Spinal cord (tissue), 10 donors: ENCODE data around the gene BSN. TPM values are rescaled to one million over a fixed set of nuclear protein-coding genes. Genes with fewer than 3 reads are reported as not detected.

ENCODE experiments used
- DNase-seq, 6 donors: peaks; one replicate each; pipeline versions ENCODE4 v3.0.0 to v3.0.0-alpha.2; 2013 to 2015; ENCODE audit warnings: low spot score in 6 of 6, low read depth in 4 of 6
- H3K27ac ChIP-seq: one replicate; pipeline ENCODE4 v1.5.1; 2013; ENCODE audit warnings: low read depth, low read length, control low read depth
- H3K27me3 ChIP-seq: one replicate; pipeline ENCODE4 v1.6.1; 2013; ENCODE audit warnings: low read length; ENCODE audit not compliant: control insufficient read depth, insufficient read depth
- H3K36me3 ChIP-seq: one replicate; pipeline ENCODE4 v1.6.1; 2013; ENCODE audit warnings: low read length; ENCODE audit not compliant: control insufficient read depth, insufficient read depth
- H3K4me1 ChIP-seq: one replicate; pipeline ENCODE4 v1.6.1; 2013; ENCODE audit warnings: low read length; ENCODE audit not compliant: control insufficient read depth, insufficient read depth
- H3K4me3 ChIP-seq: one replicate; pipeline ENCODE4 v1.5.1; 2013; ENCODE audit warnings: low read depth, low read length, control low read depth
- H3K9me3 ChIP-seq: one replicate; pipeline ENCODE4 v1.6.1; 2013; ENCODE audit warnings: low read length; ENCODE audit not compliant: control insufficient read depth, insufficient read depth
- WGBS: methylation state at CpG from one replicate; pipeline ENCODE4 v1.1.5; 2013; ENCODE audit warnings: missing lambda C conversion rate; ENCODE audit not compliant: insufficient coverage; 5-methylcytosine and 5-hydroxymethylcytosine counted together
- polyA plus RNA-seq, 2 donors: library from polyadenylated mRNA; unstranded; fragments of 120-200 nt; gene quantifications; one replicate each; pipeline ENCODE4 v1.2.1, GENCODE V29; 2013; ENCODE audit not compliant: insufficient read length in 2 of 2
- total RNA-seq, 2 donors: library from RNA; depleted of rRNA in 1 of 2; stranded (reverse); fragments of 120-200 nt in 1 of 2; fragments of >200 nt in 1 of 2; gene quantifications; one replicate each; pipeline versions ENCODE4 v1.2.3 to v1.2.4, GENCODE V29; 2013 to 2014
- donor health status: healthy.

The BSN gene
- total and polyA plus RNA-seq, 4 donors: 6.9 to 19.4 (median 16.1) TPM

DNA sequence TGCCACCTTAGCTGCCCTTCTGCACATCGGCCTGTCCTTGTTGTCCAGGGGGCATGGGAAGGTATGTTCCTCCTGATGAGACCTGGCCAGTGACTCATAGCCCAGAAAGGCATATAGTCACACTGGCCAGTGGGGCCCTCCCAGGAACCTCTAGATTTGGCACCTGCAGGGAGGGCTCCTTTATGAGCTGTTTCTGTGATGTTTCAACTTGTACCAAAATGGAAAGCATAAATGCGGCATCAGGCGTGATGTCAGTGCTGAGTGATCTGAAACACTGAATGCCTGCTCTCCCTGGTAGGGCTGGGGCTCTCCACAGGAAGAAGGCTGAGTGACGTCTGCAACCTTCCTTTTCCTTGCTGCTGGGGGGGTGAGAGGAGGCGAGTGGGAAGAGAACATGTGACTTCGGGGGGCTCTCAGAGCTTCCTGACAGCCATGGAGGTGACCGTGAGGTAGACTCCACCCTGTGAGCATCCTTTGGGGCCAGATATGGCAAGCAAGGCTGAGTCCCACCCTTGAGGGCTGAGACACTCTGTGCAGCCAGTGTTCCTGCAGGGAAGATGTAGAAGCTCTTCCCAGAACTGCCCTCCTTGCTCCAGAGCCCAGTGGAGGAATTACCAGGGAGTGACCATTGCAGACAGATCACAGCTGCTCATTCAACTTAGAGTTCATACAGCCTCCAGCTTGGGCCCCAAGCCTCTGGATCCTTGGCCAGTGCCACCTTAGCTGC lies 82.8 kb downstream of the BSN start:
- Histone ChIP-seq H3K4me3 (no peak overlapping the region), H3K27me3 (no peaks in the 10 kb centered on the region), H3K9me3 (no peaks in the 10 kb centered on the region), H3K4me1 (no peaks in the 10 kb centered on the region), H3K36me3 (peaks cover 28% of the 10 kb centered on the region), H3K27ac (no peak overlapping the region)
- WGBS: 87% methylated on average over 5 of the region's 7 CpGs
- DNase-seq: no peak

DNA sequence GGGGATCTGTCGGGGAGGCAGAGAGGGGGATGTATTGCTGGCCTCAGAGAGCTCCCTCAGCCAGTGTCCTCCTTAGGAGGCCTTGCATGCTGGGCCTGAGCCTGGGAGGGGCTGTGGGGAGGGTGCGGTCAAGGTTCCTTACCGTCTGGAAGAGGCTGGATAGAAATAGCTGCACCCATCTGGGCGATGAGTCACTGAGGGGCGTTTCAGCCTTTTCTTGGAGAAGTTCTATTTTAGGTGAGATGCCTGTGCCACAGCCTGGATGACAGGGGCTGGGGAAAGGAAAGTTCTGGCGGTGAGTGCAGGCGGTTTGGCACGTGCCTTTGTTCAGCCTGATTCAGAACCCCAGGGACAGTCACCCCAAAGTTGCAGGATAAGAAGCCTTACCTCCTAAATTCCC lies 84.2 kb downstream of the BSN start:
- WGBS: 66% methylated on average over 5 of the region's 8 CpGs
- H3K27ac ChIP-seq: no peak overlapping the region
- H3K27me3 ChIP-seq: no peaks in the 10 kb centered on the region
- H3K36me3 ChIP-seq: peaks cover 42% of the 10 kb centered on the region
- H3K4me3 ChIP-seq: no peak overlapping the region
- no peaks in the 10 kb centered on the region for H3K4me1 ChIP-seq
- DNase-seq: no peak
- no peaks in the 10 kb centered on the region for H3K9me3 ChIP-seq

DNA sequence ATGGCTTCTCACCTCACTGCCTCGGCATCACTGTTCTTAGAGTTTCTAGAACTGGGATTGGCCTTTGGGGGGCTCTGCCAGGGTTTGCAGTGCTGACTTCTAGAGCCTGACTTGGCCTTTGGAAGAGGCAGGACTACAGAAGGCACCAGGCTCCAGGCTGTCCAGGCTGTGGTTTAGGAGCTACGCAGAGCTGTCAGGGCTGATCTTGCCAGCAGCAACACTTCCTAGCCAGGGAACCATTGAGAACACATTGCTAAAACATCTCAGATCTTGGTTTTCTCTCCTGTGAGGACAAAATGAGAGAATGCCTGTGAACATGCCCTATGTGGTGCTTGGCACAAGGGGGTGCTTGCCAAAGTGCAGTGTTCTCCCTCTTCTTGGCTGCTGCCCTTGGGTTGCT lies 85.3 kb downstream of the BSN start:
- H3K4me3 ChIP-seq: no peak overlapping the region
- DNase-seq: no peak
- H3K27me3 ChIP-seq: no peaks in the 10 kb centered on the region
- H3K4me1 ChIP-seq: no peaks in the 10 kb centered on the region
- WGBS: 89% methylated on average over 2 of the region's 2 CpGs
- H3K36me3 ChIP-seq: peaks cover 54% of the 10 kb centered on the region
- H3K27ac ChIP-seq: no peak overlapping the region
- H3K9me3 ChIP-seq: no peaks in the 10 kb centered on the region

DNA sequence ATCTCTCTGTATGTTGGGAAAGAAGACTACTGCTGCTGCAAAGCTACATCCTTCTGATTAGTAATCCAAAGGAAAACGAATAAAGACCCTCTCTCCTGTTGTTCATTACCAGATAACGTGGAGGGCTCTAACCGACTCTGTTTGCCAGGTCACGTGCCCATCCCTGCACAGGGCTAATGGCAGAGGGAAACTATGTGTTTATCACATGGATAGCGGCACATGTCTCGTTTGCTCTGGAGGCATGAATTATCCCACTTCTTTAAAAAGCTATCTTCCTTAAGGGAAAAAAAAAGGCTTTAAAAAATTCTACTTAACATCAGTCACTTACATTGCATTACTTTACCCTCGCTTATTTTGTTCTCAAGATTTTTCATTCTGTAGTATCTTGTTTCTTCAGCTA lies 87.0 kb downstream of the BSN start:
- Histone ChIP-seq H3K27me3 (no peaks in the 10 kb centered on the region), H3K36me3 (peaks cover 58% of the 10 kb centered on the region), H3K9me3 (no peaks in the 10 kb centered on the region), H3K27ac (no peak overlapping the region), H3K4me1 (no peaks in the 10 kb centered on the region), H3K4me3 (no peak overlapping the region)
- WGBS: 60% methylated on average over 1 of the region's 7 CpGs
- DNase-seq: peak in 1 of 6 donors; percentile 16

DNA sequence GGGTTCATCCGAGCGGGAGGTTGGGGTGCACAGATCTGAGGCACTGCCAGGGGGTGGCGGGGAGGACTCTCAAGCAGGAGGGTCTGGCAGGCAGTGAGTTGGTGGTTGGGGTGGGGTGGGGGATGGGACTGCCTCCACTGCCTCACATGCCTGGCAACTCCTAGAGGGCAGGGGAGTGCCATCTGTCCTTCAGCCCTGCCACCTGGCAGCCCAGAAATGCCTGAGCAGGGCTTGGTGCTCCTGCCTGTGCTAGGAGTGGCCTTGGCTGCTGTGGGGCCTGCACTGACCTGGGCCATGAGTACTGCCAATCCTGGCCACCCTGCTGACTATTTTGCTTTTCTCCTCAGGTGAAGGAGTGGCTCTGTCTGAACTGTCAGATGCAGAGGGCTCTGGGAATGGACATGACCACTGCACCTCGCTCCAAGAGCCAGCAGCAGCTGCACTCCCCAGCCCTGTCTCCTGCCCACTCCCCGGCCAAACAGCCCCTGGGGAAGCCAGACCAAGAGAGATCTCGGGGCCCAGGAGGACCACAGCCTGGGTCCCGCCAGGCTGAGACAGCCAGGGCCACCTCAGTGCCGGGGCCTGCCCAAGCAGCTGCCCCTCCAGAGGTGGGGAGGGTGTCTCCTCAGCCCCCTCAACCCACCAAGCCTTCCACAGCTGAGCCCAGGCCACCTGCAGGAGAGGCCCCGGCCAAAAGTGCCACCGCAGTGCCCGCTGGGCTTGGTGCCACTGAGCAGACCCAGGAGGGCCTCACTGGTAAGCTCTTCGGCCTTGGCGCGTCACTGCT lies 87.8 kb downstream of the BSN start:
- Histone ChIP-seq H3K4me3 (no peak overlapping the region), H3K9me3 (no peaks in the 10 kb centered on the region), H3K4me1 (peaks cover 2% of the 10 kb centered on the region), H3K27me3 (no peaks in the 10 kb centered on the region), H3K27ac (no peak overlapping the region), H3K36me3 (peaks cover 54% of the 10 kb centered on the region)
- WGBS: 91% methylated on average over 14 of the region's 14 CpGs
- DNase-seq: no peak

DNA sequence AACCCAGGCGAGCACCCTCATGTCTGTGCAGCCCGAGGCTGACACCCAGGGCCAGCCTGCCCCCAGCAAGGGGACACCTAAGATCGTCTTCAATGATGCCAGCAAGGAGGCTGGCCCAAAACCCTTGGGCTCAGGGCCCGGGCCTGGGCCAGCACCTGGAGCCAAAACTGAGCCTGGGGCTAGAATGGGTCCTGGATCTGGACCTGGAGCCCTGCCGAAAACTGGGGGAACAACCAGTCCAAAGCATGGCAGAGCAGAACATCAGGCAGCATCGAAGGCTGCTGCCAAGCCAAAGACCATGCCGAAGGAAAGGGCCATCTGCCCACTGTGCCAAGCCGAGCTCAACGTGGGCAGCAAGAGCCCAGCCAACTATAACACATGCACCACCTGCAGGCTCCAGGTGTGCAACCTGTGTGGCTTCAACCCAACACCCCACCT lies 88.5 kb downstream of the BSN start:
- Histone ChIP-seq H3K4me1 (peaks cover 8% of the 10 kb centered on the region), H3K27ac (no peak overlapping the region), H3K4me3 (no peak overlapping the region), H3K27me3 (no peaks in the 10 kb centered on the region), H3K36me3 (peaks cover 51% of the 10 kb centered on the region), H3K9me3 (no peaks in the 10 kb centered on the region)
- DNase-seq: no peak
- 94% methylated on average over 9 of the region's 9 CpGs for WGBS

DNA sequence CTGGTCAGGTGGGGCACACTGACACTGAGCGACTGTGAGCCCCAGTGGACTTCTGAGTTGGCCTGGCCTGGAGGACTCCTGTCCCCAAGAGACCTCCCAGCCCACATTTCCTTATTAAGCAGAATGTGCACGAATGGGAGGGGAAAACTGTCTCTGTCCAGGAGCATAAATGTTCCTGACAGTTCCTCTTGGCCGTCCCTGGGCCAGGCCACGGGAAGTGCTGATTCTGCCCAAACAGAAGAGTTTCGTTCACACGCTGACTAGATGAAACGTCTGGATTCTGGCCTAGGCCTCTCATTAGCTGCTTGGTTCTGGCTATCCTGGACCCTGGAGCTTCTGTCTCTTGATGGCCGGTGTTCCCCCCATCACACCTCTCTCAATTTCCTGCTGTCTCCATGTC lies 90.4 kb downstream of the BSN start:
- H3K4me3 ChIP-seq: no peak overlapping the region
- no peaks in the 10 kb centered on the region for H3K9me3 ChIP-seq
- no peak overlapping the region for H3K27ac ChIP-seq
- H3K4me1 ChIP-seq: peaks cover 18% of the 10 kb centered on the region
- DNase-seq: no peak
- H3K27me3 ChIP-seq: no peaks in the 10 kb centered on the region
- peaks cover 52% of the 10 kb centered on the region for H3K36me3 ChIP-seq
- 90% methylated on average over 8 of the region's 8 CpGs for WGBS

DNA sequence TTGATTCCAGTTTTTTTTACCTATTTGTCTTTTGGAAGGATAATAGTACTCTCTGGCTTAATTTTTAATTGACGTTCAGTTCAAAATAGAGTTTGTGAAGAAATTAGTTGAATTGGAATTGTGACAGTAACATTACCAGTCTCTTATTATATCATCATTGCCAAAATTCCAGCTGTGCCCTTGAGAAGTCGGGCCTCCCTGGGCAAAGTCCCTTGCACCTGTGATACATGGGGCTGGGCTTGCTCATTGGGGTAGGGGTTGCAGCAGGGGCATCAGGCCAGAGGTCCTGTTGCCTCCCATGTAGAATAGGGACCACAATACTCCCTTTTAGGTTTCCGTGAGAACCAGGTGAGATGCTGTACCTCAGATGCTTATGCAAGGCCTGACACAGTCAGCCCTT lies 92.0 kb downstream of the BSN start:
- no CpG with 5 or more reads among the region's 3 CpGs for WGBS
- DNase-seq: no peak
- Histone ChIP-seq H3K9me3 (no peaks in the 10 kb centered on the region), H3K27me3 (no peaks in the 10 kb centered on the region), H3K4me3 (no peak overlapping the region), H3K4me1 (peaks cover 22% of the 10 kb centered on the region), H3K27ac (no peak overlapping the region), H3K36me3 (peaks cover 59% of the 10 kb centered on the region)

DNA sequence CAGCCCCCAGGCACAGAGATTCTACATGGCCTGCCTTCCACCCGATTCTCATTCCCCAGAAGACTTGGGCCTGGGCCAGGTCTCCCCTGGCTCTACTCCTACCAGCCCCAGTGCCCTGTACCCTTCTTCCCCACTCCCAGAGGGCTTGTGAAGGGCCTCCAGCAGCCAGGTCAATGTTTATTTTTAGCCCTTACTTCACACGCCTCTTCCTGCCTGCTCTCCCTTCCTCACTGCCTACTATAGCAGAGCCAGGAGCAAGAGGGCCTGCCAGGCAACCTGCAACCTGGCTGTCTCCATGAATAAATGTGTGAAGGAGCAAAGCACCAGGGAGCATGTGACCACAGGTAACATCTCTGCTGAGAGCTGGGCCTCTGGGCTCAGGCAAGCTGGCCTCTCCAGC lies 93.5 kb downstream of the BSN start:
- Histone ChIP-seq H3K9me3 (no peaks in the 10 kb centered on the region), H3K27me3 (no peaks in the 10 kb centered on the region), H3K4me1 (peaks cover 22% of the 10 kb centered on the region), H3K27ac (no peak overlapping the region), H3K36me3 (peaks cover 63% of the 10 kb centered on the region), H3K4me3 (no peak overlapping the region)
- WGBS: 67% methylated on average over 1 of the region's 2 CpGs
- DNase-seq: peak in 1 of 6 donors; percentile 16
